Astrocyte (in vitro differentiated cells and primary cell): ENCODE data around the gene DTNB. TPM values are rescaled to one million over a fixed set of nuclear protein-coding genes. Genes with fewer than 3 reads are reported as not detected.

Experiments used
- DNase-seq: peaks from one replicate; pipeline ENCODE4 v3.0.0-alpha.2; 2010; ENCODE audit warnings: low read depth
- FAIRE-seq: peaks from 2 replicates; lab custom pipeline; 2011; peaks lifted over from hg19 to GRCh38; lab: Jason Lieb, UNC
- H2AFZ ChIP-seq: 2 replicates; pipeline ENCODE4 v1.6.0; 2012; ENCODE audit warnings: low read depth, low read length, inconsistent platforms
- H3K27ac ChIP-seq: 2 replicates; pipeline ENCODE4 v1.5.1; 2011; ENCODE audit warnings: low read depth, low read length, inconsistent platforms
- H3K27me3 ChIP-seq: 2 replicates; pipeline ENCODE4 v1.6.0; 2011; ENCODE audit warnings: low read length, inconsistent platforms; ENCODE audit not compliant: insufficient read depth
- H3K36me3 ChIP-seq: 2 replicates; pipeline ENCODE4 v1.5.1; 2011; ENCODE audit warnings: low read length, inconsistent platforms; ENCODE audit not compliant: insufficient read depth
- H3K4me1 ChIP-seq: 2 replicates; pipeline ENCODE4 v1.5.1; 2011; ENCODE audit warnings: low read length, inconsistent platforms; ENCODE audit not compliant: insufficient read depth
- H3K4me2 ChIP-seq: 2 replicates; pipeline ENCODE4 v1.6.0; 2012; ENCODE audit warnings: low read length, inconsistent platforms
- H3K4me3 ChIP-seq: 2 replicates; pipeline ENCODE4 v1.5.1; 2011; ENCODE audit warnings: low read depth, mild to moderate bottlenecking, low read length, inconsistent platforms; ENCODE audit not compliant: insufficient read depth
- H3K79me2 ChIP-seq: 2 replicates; pipeline ENCODE4 v1.6.0; 2012; ENCODE audit warnings: mild to moderate bottlenecking, low read length, inconsistent platforms; ENCODE audit not compliant: insufficient read depth
- H3K9ac ChIP-seq: 2 replicates; pipeline ENCODE4 v1.6.0; 2012; ENCODE audit warnings: mild to moderate bottlenecking, low read length, inconsistent platforms
- H3K9me3 ChIP-seq: 2 replicates; pipeline ENCODE4 v1.5.1; 2012; ENCODE audit warnings: low read depth, mild to moderate bottlenecking, low read length, inconsistent platforms; ENCODE audit not compliant: insufficient read depth
- H4K20me1 ChIP-seq: 2 replicates; pipeline ENCODE4 v1.6.0; 2012; ENCODE audit warnings: low read length, inconsistent platforms; ENCODE audit not compliant: insufficient read depth
- H3K27ac Mint-ChIP-seq: one replicate; pipeline ENCODE4 v1.8.0; 2021; ENCODE audit warnings: mild to moderate bottlenecking, mixed read lengths; ENCODE audit not compliant: unreplicated experiment
- H3K27me3 Mint-ChIP-seq: one replicate; pipeline ENCODE4 v1.8.0; 2021; ENCODE audit warnings: low read depth, mixed read lengths; ENCODE audit not compliant: unreplicated experiment
- H3K36me3 Mint-ChIP-seq: one replicate; pipeline ENCODE4 v1.8.0; 2021; ENCODE audit warnings: low read depth, mixed read lengths; ENCODE audit not compliant: unreplicated experiment
- H3K4me1 Mint-ChIP-seq: one replicate; pipeline ENCODE4 v1.8.0; 2021; ENCODE audit warnings: low read depth, mixed read lengths; ENCODE audit not compliant: unreplicated experiment
- H3K4me3 Mint-ChIP-seq: one replicate; pipeline ENCODE4 v1.8.0; 2021; ENCODE audit warnings: mild to moderate bottlenecking, moderate library complexity, mixed read lengths; ENCODE audit not compliant: unreplicated experiment
- H3K9me3 Mint-ChIP-seq: one replicate; pipeline ENCODE4 v1.8.0; 2021; ENCODE audit warnings: mild to moderate bottlenecking, mixed read lengths; ENCODE audit not compliant: unreplicated experiment
- CTCF ChIP-seq: IDR thresholded peaks from 2 replicates; pipeline ENCODE4 v1.5.1; 2011; ENCODE audit warnings: low read depth, mild to moderate bottlenecking, inconsistent platforms, low read length, moderate library complexity; ENCODE audit not compliant: insufficient read depth
- EZH2 ChIP-seq: IDR thresholded peaks from 2 replicates; pipeline ENCODE4 v1.6.1; 2012; ENCODE audit warnings: mild to moderate bottlenecking, low read length, inconsistent platforms; ENCODE audit not compliant: insufficient read depth
- total RNA-seq: library from RNA; stranded (reverse); gene quantifications from 2 replicates; pipeline ENCODE4 v1.2.1, GENCODE V29; 2021

The DTNB gene
- total RNA-seq, 1 donor from 2014 or later, result 5.1 TPM

- no peak for DNase-seq
- no peaks in the 10 kb centered on the region for H4K20me1 ChIP-seq
- no peak overlapping the region for H3K27ac Mint-ChIP-seq
- H3K9ac ChIP-seq, result no peak overlapping the region
- TF ChIP-seq CTCF (no peak), EZH2 (no peak)
- H3K4me1 ChIP-seq, result no peaks in the 10 kb centered on the region
- no peaks in the 10 kb centered on the region for H3K27me3 ChIP-seq
- H3K36me3 Mint-ChIP-seq, result no peaks in the 10 kb centered on the region
- H3K9me3 ChIP-seq, result no peaks in the 10 kb centered on the region
- no peak overlapping the region for H3K4me3 Mint-ChIP-seq
- peaks cover 2% of the 10 kb centered on the region for H3K27me3 Mint-ChIP-seq
- no peak overlapping the region for H2AFZ ChIP-seq
- no peak overlapping the region for H3K4me2 ChIP-seq
- H3K79me2 ChIP-seq, result no peaks in the 10 kb centered on the region
- no peaks in the 10 kb centered on the region for H3K9me3 Mint-ChIP-seq
- H3K36me3 ChIP-seq, result no peaks in the 10 kb centered on the region
- H3K27ac ChIP-seq, result no peak overlapping the region
- FAIRE-seq, result no peak
- no peak overlapping the region for H3K4me3 ChIP-seq
- peaks cover 6% of the 10 kb centered on the region for H3K4me1 Mint-ChIP-seq
Observed at GRCh38 chr2:25544445-25544844, 128.9 kb downstream of the DTNB start.

GRCh38 chr2:25543939-25544338 is 129.4 kb downstream of the DTNB start:
- Histone ChIP-seq H2AFZ (no peak overlapping the region), H4K20me1 (no peaks in the 10 kb centered on the region), H3K27ac (no peak overlapping the region), H3K9me3 (no peaks in the 10 kb centered on the region), H3K9ac (no peak overlapping the region), H3K36me3 (no peaks in the 10 kb centered on the region), H3K27me3 (no peaks in the 10 kb centered on the region), H3K4me2 (no peak overlapping the region), H3K79me2 (no peaks in the 10 kb centered on the region), H3K4me3 (no peak overlapping the region), H3K4me1 (no peaks in the 10 kb centered on the region)
- no peak for DNase-seq
- Mint-ChIP-seq H3K9me3 (no peaks in the 10 kb centered on the region), H3K27me3 (peaks cover 2% of the 10 kb centered on the region), H3K4me1 (peaks cover 6% of the 10 kb centered on the region), H3K36me3 (no peaks in the 10 kb centered on the region), H3K4me3 (no peak overlapping the region), H3K27ac (no peak overlapping the region)
- FAIRE-seq, result no peak
- TF ChIP-seq EZH2 (no peak), CTCF (no peak)

- no peak overlapping the region for H2AFZ ChIP-seq
- Mint-ChIP-seq H3K4me1 (no peaks in the 10 kb centered on the region), H3K9me3 (peaks cover 2% of the 10 kb centered on the region), H3K27me3 (no peaks in the 10 kb centered on the region), H3K36me3 (no peaks in the 10 kb centered on the region), H3K27ac (no peak overlapping the region), H3K4me3 (no peak overlapping the region)
- TF ChIP-seq EZH2 (no peak), CTCF (no peak)
- H3K4me3 ChIP-seq, result no peak overlapping the region
- no peaks in the 10 kb centered on the region for H3K27me3 ChIP-seq
- no peak for DNase-seq
- H3K9me3 ChIP-seq, result no peaks in the 10 kb centered on the region
- H3K27ac ChIP-seq, result no peak overlapping the region
- no peak overlapping the region for H3K4me2 ChIP-seq
- H3K9ac ChIP-seq, result no peak overlapping the region
- no peaks in the 10 kb centered on the region for H3K79me2 ChIP-seq
- no peak for FAIRE-seq
- H3K36me3 ChIP-seq, result no peaks in the 10 kb centered on the region
- no peaks in the 10 kb centered on the region for H3K4me1 ChIP-seq
- no peaks in the 10 kb centered on the region for H4K20me1 ChIP-seq
Observed at GRCh38 chr2:25541378-25541777, 132.0 kb downstream of the DTNB start.
